ENCODE measurements around the gene NUP153.

GRCh38 chr6:17754254-17754653 lies 47.5 kb upstream of the NUP153 start:
- TF ChIP-seq CTCF (IDR thresholded peaks at IDR 0.05) (no peak), POLR2A (IDR thresholded peaks at IDR 0.05; ENCODE audit: low read depth) (no peak), POLR2AphosphoS5 (IDR thresholded peaks at IDR 0.05) (no peak)

Data from esophagus muscularis mucosa (tissue), 3 donors.